Vagina (tissue), 2 donors: ENCODE data around the gene LYPD4. TPM values are rescaled to one million over a fixed set of nuclear protein-coding genes. Genes with fewer than 3 reads are reported as not detected.

ENCODE experiments used
- DNase-seq, 2 donors: peaks; one replicate each; pipeline ENCODE4 v3.0.0-alpha.2; 2017; ENCODE audit errors: extremely low spot score in 2 of 2
- H3K27ac ChIP-seq: fragments of 200-600 bp; sonication (generic); one replicate; pipeline ENCODE4 v1.5.1; 2019
- H3K27me3 ChIP-seq: fragments of 200-600 bp; sonication (generic); one replicate; pipeline ENCODE4 v1.5.1; 2019
- H3K36me3 ChIP-seq, 2 donors: fragments of 200-600 bp; sonication (generic); one replicate each; pipeline ENCODE4 v1.5.1; 2017 to 2019
- H3K4me1 ChIP-seq: fragments of 200-600 bp; sonication (generic); one replicate; pipeline ENCODE4 v1.5.1; 2019
- H3K4me3 ChIP-seq, 2 donors: fragments of 200-600 bp; sonication (generic); 1 replicate in 1 of 2; 2 replicates in 1 of 2; pipeline ENCODE4 v1.5.1; 2016 to 2019
- H3K9me3 ChIP-seq: fragments of 200-600 bp; sonication (generic); one replicate; pipeline ENCODE4 v1.5.1; 2019
- CTCF ChIP-seq, 3 experiments: fragments of 450-650 bp in 2 of 3; fragments of 200-600 bp in 1 of 3; sonication (generic) in 1 of 3; IDR thresholded peaks; one replicate each; pipeline ENCODE4 v1.5.1; 2017 to 2019; ENCODE audit warnings: antibody characterized with exemption in 3 of 3, mild to moderate bottlenecking in 2 of 3, moderate library complexity in 2 of 3
- POLR2A ChIP-seq, 2 donors: fragments of 450-650 bp; IDR thresholded peaks; one replicate each; pipeline ENCODE4 v1.6.1; 2017; ENCODE audit warnings: antibody characterized with exemption in 2 of 2, mild to moderate bottlenecking in 2 of 2, moderate library complexity in 2 of 2
- POLR2AphosphoS5 ChIP-seq, 2 donors: sonication (generic); formaldehyde crosslinking; IDR thresholded peaks; one replicate each; pipeline ENCODE4 v1.9.0; 2017; ENCODE audit warnings: antibody characterized with exemption in 2 of 2, mild to moderate bottlenecking in 2 of 2, low read depth in 1 of 2; ENCODE audit not compliant: insufficient read depth in 1 of 2
- intact Hi-C: fragments of 100-400 bp; cut with DNase I; formaldehyde crosslinking; loops from one replicate; pipeline ENCODE4 v1.15.1; 2023
- total RNA-seq: library from RNA; depleted of rRNA; stranded (reverse); fragments of >200 nt; gene quantifications from one replicate; pipeline ENCODE4 v1.2.3, GENCODE V29; 2016

Gene LYPD4
- total RNA-seq, 1 donor from 2014 or later, result not detected

GRCh38 chr19:41888926-41889325 is 44.4 kb upstream of the LYPD4 start:
- no peak overlapping the region for H3K4me3 ChIP-seq
- DNase-seq, result no peak
- H3K36me3 ChIP-seq, result peaks cover 0 to 14% of the 10 kb centered on the region in 2 donors
- no peak overlapping the region for H3K27ac ChIP-seq
- H3K9me3 ChIP-seq, result no peaks in the 10 kb centered on the region
- H3K27me3 ChIP-seq, result no peaks in the 10 kb centered on the region
- TF ChIP-seq POLR2A (IDR thresholded peaks at IDR 0.05), result no peak
- no peak for TF ChIP-seq CTCF (IDR thresholded peaks at IDR 0.05)
- TF ChIP-seq POLR2AphosphoS5 (IDR thresholded peaks at IDR 0.05; ENCODE audit: insufficient read depth in 1 of 2, low read depth in 1 of 2), result no peak
- peaks cover 38% of the 10 kb centered on the region for H3K4me1 ChIP-seq
- intact Hi-C loops, result no loop called here

GRCh38 chr19:41887711-41888382 is 43.4 kb upstream of the LYPD4 start:
- H3K27me3 ChIP-seq, result no peaks in the 10 kb centered on the region
- H3K9me3 ChIP-seq, result no peaks in the 10 kb centered on the region
- TF ChIP-seq POLR2A (IDR thresholded peaks at IDR 0.05) (no peak), POLR2AphosphoS5 (IDR thresholded peaks at IDR 0.05; ENCODE audit: insufficient read depth in 1 of 2, low read depth in 1 of 2) (peak in 1 of 2 donors; percentile 23), CTCF (IDR thresholded peaks at IDR 0.05) (no peak)
- peaks cover 0 to 12% of the 10 kb centered on the region in 2 donors for H3K36me3 ChIP-seq
- H3K4me1 ChIP-seq, result peaks cover 38% of the 10 kb centered on the region
- no peak overlapping the region for H3K4me3 ChIP-seq
- DNase-seq, result no peak
- intact Hi-C loops, result no loop called here
- no peak overlapping the region for H3K27ac ChIP-seq

- no peak for TF ChIP-seq CTCF (IDR thresholded peaks at IDR 0.05)
- no peak for TF ChIP-seq POLR2A (IDR thresholded peaks at IDR 0.05)
- TF ChIP-seq POLR2AphosphoS5 (IDR thresholded peaks at IDR 0.05; ENCODE audit: insufficient read depth in 1 of 2, low read depth in 1 of 2), result no peak
- peaks cover 0 to 12% of the 10 kb centered on the region in 2 donors for H3K36me3 ChIP-seq
- peak overlapping the region in 1 of 2 donors; percentile 22 for H3K4me3 ChIP-seq
- no peaks in the 10 kb centered on the region for H3K9me3 ChIP-seq
- intact Hi-C loops, result no loop called here
- peaks cover 45% of the 10 kb centered on the region for H3K4me1 ChIP-seq
- H3K27ac ChIP-seq, result no peak overlapping the region
- DNase-seq, result no peak
- H3K27me3 ChIP-seq, result no peaks in the 10 kb centered on the region
These were observed 42.6 kb upstream of the LYPD4 start for GRCh38 chr19:41886761-41887710.

GRCh38 chr19:41883821-41884733 is 39.6 kb upstream of the LYPD4 start:
- TF ChIP-seq POLR2AphosphoS5 (IDR thresholded peaks at IDR 0.05; ENCODE audit: insufficient read depth in 1 of 2, low read depth in 1 of 2) (peak; percentile 89 to 95), POLR2A (IDR thresholded peaks at IDR 0.05) (peak in 1 of 2 donors; percentile 44), CTCF (IDR thresholded peaks at IDR 0.05) (no peak)
- peak in 1 of 2 donors; percentile 90 for DNase-seq
- Histone ChIP-seq H3K4me1 (peaks cover 46% of the 10 kb centered on the region), H3K27ac (peak overlapping the region; percentile 78), H3K36me3 (peaks cover 0 to 2% of the 10 kb centered on the region in 2 donors), H3K4me3 (peak overlapping the region; percentile 61 to 82), H3K9me3 (no peaks in the 10 kb centered on the region), H3K27me3 (no peaks in the 10 kb centered on the region)
- intact Hi-C loops, result loop anchor here (5.0 kb wide), 1 partner anchor 73 kb away; the partner anchor contains the start of gene RABAC1
